ENCODE results near the gene STAC3. TPM values are rescaled to one million over a fixed set of nuclear protein-coding genes. Genes with fewer than 3 reads are reported as not detected.

STAC3 gene
- total and polyA plus RNA-seq, 10 of the 15 experiments (the other 5 are each of a cell fraction or from before 2014, with no cell fraction given), result 0.49 to 9.9 (median 3.8) TPM

- RAD21 ChIA-PET (ENCODE audit: unreplicated experiment), result no interaction called here
- no TSS peak for BruUV-seq (replicated peaks)
- H3K4me2 ChIP-seq (ENCODE audit: control insufficient read depth, insufficient read depth), result no peak overlapping the region
- H4K20me1 ChIP-seq (ENCODE audit: control insufficient read depth, insufficient read depth), result no peaks in the 10 kb centered on the region
- H3K4me1 ChIP-seq (ENCODE audit: control insufficient read depth, insufficient read depth, low read length), result peaks cover 8% of the 10 kb centered on the region
- H3K9ac ChIP-seq (ENCODE audit: control insufficient read depth, insufficient read depth, low read length), result no peak overlapping the region
- H3K9me3 ChIP-seq (replicated peaks; ENCODE audit: control insufficient read depth, insufficient read depth, low read length), result no peaks in the 10 kb centered on the region
- no peak overlapping the region for H3K4me3 ChIP-seq
- no peak for ATAC-seq
- H3K79me2 ChIP-seq (ENCODE audit: control insufficient read depth, insufficient read depth, low read length), result no peaks in the 10 kb centered on the region
- DNase-seq (ENCODE audit: low read depth, low spot score), result no peak
- H3K27ac ChIP-seq (ENCODE audit: control insufficient read depth, insufficient read depth), result no peak overlapping the region
- no peak overlapping the region for H2AFZ ChIP-seq (ENCODE audit: control insufficient read depth, low read depth, low read length)
- POLR2A ChIA-PET, result no interaction called here
- no peaks in the 10 kb centered on the region for H3K36me3 ChIP-seq (ENCODE audit: control insufficient read depth in 2 of 2, insufficient read depth in 2 of 2, low read length in 1 of 2)
- H3K27me3 ChIP-seq (replicated peaks in 1 of 2; ENCODE audit: control insufficient read depth in 2 of 2, insufficient read depth in 2 of 2, low read length in 1 of 2), result peaks cover 7 to 9% of the 10 kb centered on the region in 2 experiments; a peak in 3 of 4 replicates
- SMC1A ChIA-PET (ENCODE audit: uncharacterized antibody, unreplicated experiment), result no interaction called here
- WGBS (ENCODE audit: insufficient coverage, insufficient replicate concordance, low lambda C conversion rate, missing lambda C conversion rate), result 57% methylated on average over 16 of the region's 16 CpGs
- in situ Hi-C loops (cut with MboI), result loop anchor here (5.0 kb wide), 1 partner anchor 36 kb away; no protein-coding TSS in a partner anchor
- no peak for FAIRE-seq
- CTCF ChIA-PET, result no interaction called here
- intact Hi-C loops (cut with micrococcal nuclease; ENCODE audit: unreplicated experiment), result no loop called here
- TF ChIP-seq CBFB (IDR thresholded peaks at IDR 0.05; ENCODE audit: low read depth) (no peak), ZBTB33 (IDR thresholded peaks at IDR 0.05) (no peak), MEF2B (IDR thresholded peaks at IDR 0.05; ENCODE audit: partially characterized antibody, poor library complexity, severe bottlenecking) (no peak), IRF4 (IDR thresholded peaks at IDR 0.05; ENCODE audit: low read depth, low read length) (no peak), RAD21 (IDR thresholded peaks at IDR 0.05; ENCODE audit: insufficient read depth, low read depth, low read length) (no peak), POLR2A (IDR thresholded peaks at IDR 0.05; ENCODE audit: low read depth, low read length) (no peak), SKIL (IDR thresholded peaks at IDR 0.05; ENCODE audit: low read depth, poor library complexity, severe bottlenecking) (no peak), NRF1 (conservative IDR thresholded peaks at IDR 0.05; ENCODE audit: low read depth, low read length) (no peak), CBX3 (IDR thresholded peaks at IDR 0.05; ENCODE audit: borderline replicate concordance, low read depth) (no peak), TAF1 (IDR thresholded peaks at IDR 0.05; ENCODE audit: borderline replicate concordance, low read depth, low read length) (no peak), FOXK2 (IDR thresholded peaks at IDR 0.05) (no peak), ETV6 (conservative IDR thresholded peaks at IDR 0.05 in 1 of 2, IDR thresholded peaks at IDR 0.05 in 1 of 2; ENCODE audit: borderline replicate concordance in 1 of 2, low read depth in 1 of 2) (no peak), STAT1 (conservative IDR thresholded peaks at IDR 0.05) (no peak), CUX1 (IDR thresholded peaks at IDR 0.05; ENCODE audit: insufficient replicate concordance, low read depth, low read length) (no peak), RB1 (IDR thresholded peaks at IDR 0.05; ENCODE audit: borderline replicate concordance) (no peak)
These were observed 39.9 kb downstream of the STAC3 start for GRCh38 chr12:57210926-57211692.

All from GM12878 (cell line).